Stimulated activated naive CD8-positive, alpha-beta T cell treated with anti-CD3 and anti-CD28 coated beads, Interleukin-15, Interleukin-2, amounts not matched to agents 100 ng/mL and 50 ng/mL, for 24 hours (primary cell): Measurements from ENCODE around the gene RGL3.
"Not testable (repeated sequence)": the region's sequence is repeated elsewhere in the genome, so short reads cannot be mapped to it uniquely, and the experiment has no call there.

Experiments used
- H3K27ac Mint-ChIP-seq: one replicate; pipeline ENCODE4 v1.8.0; 2021; ENCODE audit warnings: mild to moderate bottlenecking, mixed read lengths
- H3K27me3 Mint-ChIP-seq: one replicate; pipeline ENCODE4 v1.8.0; 2021; ENCODE audit warnings: mixed read lengths
- H3K36me3 Mint-ChIP-seq: one replicate; pipeline ENCODE4 v1.8.0; 2021; ENCODE audit warnings: low read depth, mixed read lengths
- H3K4me1 Mint-ChIP-seq: one replicate; pipeline ENCODE4 v1.8.0; 2021; ENCODE audit warnings: low read depth, mixed read lengths
- H3K4me3 Mint-ChIP-seq: one replicate; pipeline ENCODE4 v1.8.0; 2021; ENCODE audit warnings: mild to moderate bottlenecking, mixed read lengths
- H3K9me3 Mint-ChIP-seq: one replicate; pipeline ENCODE4 v1.8.0; 2021; ENCODE audit warnings: mixed read lengths

RGL3 gene

GRCh38 chr19:11414544-11414943 lies 4.6 kb downstream of the RGL3 start:
- peaks cover 4% of the 10 kb centered on the region for H3K4me1 Mint-ChIP-seq
- peaks cover 31% of the 10 kb centered on the region for H3K27me3 Mint-ChIP-seq
- H3K9me3 Mint-ChIP-seq: no peaks in the 10 kb centered on the region
- H3K4me3 Mint-ChIP-seq: no peak overlapping the region
- H3K27ac Mint-ChIP-seq: no peak overlapping the region
- no peaks in the 10 kb centered on the region for H3K36me3 Mint-ChIP-seq

GRCh38 chr19:11410682-11411081 lies 8.4 kb downstream of the RGL3 start:
- Mint-ChIP-seq H3K27me3 (peaks cover 16% of the 10 kb centered on the region), H3K9me3 (no peaks in the 10 kb centered on the region), H3K4me3 (no peak overlapping the region), H3K4me1 (no peaks in the 10 kb centered on the region), H3K27ac (no peak overlapping the region), H3K36me3 (no peaks in the 10 kb centered on the region)

GRCh38 chr19:11408591-11408990 lies 10.5 kb downstream of the RGL3 start:
- Mint-ChIP-seq H3K27me3 (peaks cover 21% of the 10 kb centered on the region), H3K36me3 (no peaks in the 10 kb centered on the region), H3K4me1 (no peaks in the 10 kb centered on the region), H3K9me3 (no peaks in the 10 kb centered on the region), H3K27ac (no peak overlapping the region), H3K4me3 (no peak overlapping the region)

GRCh38 chr19:11406703-11407236 lies 12.3 kb downstream of the RGL3 start:
- H3K4me1 Mint-ChIP-seq, H3K36me3 Mint-ChIP-seq, H3K9me3 Mint-ChIP-seq, H3K4me3 Mint-ChIP-seq, H3K27ac Mint-ChIP-seq: not testable (repeated sequence)
- H3K27me3 Mint-ChIP-seq: peaks cover 21% of the 10 kb centered on the region

GRCh38 chr19:11405846-11406643 lies 13.1 kb downstream of the RGL3 start:
- Mint-ChIP-seq H3K9me3 (no peaks in the 10 kb centered on the region), H3K4me1 (no peaks in the 10 kb centered on the region), H3K4me3 (no peak overlapping the region), H3K27me3 (peaks cover 17% of the 10 kb centered on the region), H3K27ac (no peak overlapping the region), H3K36me3 (no peaks in the 10 kb centered on the region)

GRCh38 chr19:11404588-11405222 lies 14.4 kb downstream of the RGL3 start:
- Mint-ChIP-seq H3K9me3 (no peaks in the 10 kb centered on the region), H3K27ac (no peak overlapping the region), H3K36me3 (no peaks in the 10 kb centered on the region), H3K27me3 (peaks cover 12% of the 10 kb centered on the region), H3K4me1 (no peaks in the 10 kb centered on the region), H3K4me3 (no peak overlapping the region)

GRCh38 chr19:11401808-11402543 lies 17.1 kb downstream of the RGL3 start:
- Mint-ChIP-seq H3K27ac (no peak overlapping the region), H3K27me3 (peaks cover 6% of the 10 kb centered on the region), H3K36me3 (no peaks in the 10 kb centered on the region), H3K4me3 (no peak overlapping the region), H3K9me3 (no peaks in the 10 kb centered on the region), H3K4me1 (no peaks in the 10 kb centered on the region)

- Mint-ChIP-seq H3K27me3 (peaks cover 8% of the 10 kb centered on the region), H3K4me1 (no peaks in the 10 kb centered on the region), H3K36me3 (no peaks in the 10 kb centered on the region), H3K27ac (no peak overlapping the region), H3K4me3 (no peak overlapping the region), H3K9me3 (no peaks in the 10 kb centered on the region)
These were observed 18.3 kb downstream of the RGL3 start for GRCh38 chr19:11400798-11401197.

- H3K4me3 Mint-ChIP-seq: no peak overlapping the region
- no peaks in the 10 kb centered on the region for H3K4me1 Mint-ChIP-seq
- H3K27ac Mint-ChIP-seq: no peak overlapping the region
- H3K36me3 Mint-ChIP-seq: no peaks in the 10 kb centered on the region
- no peaks in the 10 kb centered on the region for H3K9me3 Mint-ChIP-seq
- peaks cover 4% of the 10 kb centered on the region for H3K27me3 Mint-ChIP-seq
These were observed 19.4 kb downstream of the RGL3 start for GRCh38 chr19:11399667-11400066.

GRCh38 chr19:11397089-11397610 lies 22.0 kb downstream of the RGL3 start:
- Mint-ChIP-seq H3K27me3 (peaks cover 3% of the 10 kb centered on the region), H3K36me3 (no peaks in the 10 kb centered on the region), H3K27ac (no peak overlapping the region), H3K9me3 (no peaks in the 10 kb centered on the region), H3K4me3 (no peak overlapping the region), H3K4me1 (no peaks in the 10 kb centered on the region)

GRCh38 chr19:11390933-11391680 lies 28.0 kb downstream of the RGL3 start:
- Mint-ChIP-seq H3K27ac (no peak overlapping the region), H3K4me3 (no peak overlapping the region), H3K4me1 (no peaks in the 10 kb centered on the region), H3K27me3 (no peaks in the 10 kb centered on the region), H3K9me3 (no peaks in the 10 kb centered on the region), H3K36me3 (no peaks in the 10 kb centered on the region)

GRCh38 chr19:11390359-11390758 lies 28.8 kb downstream of the RGL3 start:
- no peaks in the 10 kb centered on the region for H3K4me1 Mint-ChIP-seq
- H3K9me3 Mint-ChIP-seq: no peaks in the 10 kb centered on the region
- H3K36me3 Mint-ChIP-seq: no peaks in the 10 kb centered on the region
- H3K4me3 Mint-ChIP-seq: no peak overlapping the region
- H3K27me3 Mint-ChIP-seq: no peaks in the 10 kb centered on the region
- H3K27ac Mint-ChIP-seq: no peak overlapping the region

- Mint-ChIP-seq H3K4me3 (no peak overlapping the region), H3K4me1 (peaks cover 5% of the 10 kb centered on the region), H3K36me3 (no peaks in the 10 kb centered on the region), H3K27me3 (peaks cover 9% of the 10 kb centered on the region), H3K9me3 (no peaks in the 10 kb centered on the region), H3K27ac (no peak overlapping the region)
These were observed 31.7 kb downstream of the RGL3 start for GRCh38 chr19:11387162-11388034.

- Mint-ChIP-seq H3K27me3 (peaks cover 9% of the 10 kb centered on the region), H3K27ac (no peak overlapping the region), H3K9me3 (no peaks in the 10 kb centered on the region), H3K4me1 (peaks cover 25% of the 10 kb centered on the region), H3K4me3 (no peak overlapping the region), H3K36me3 (no peaks in the 10 kb centered on the region)
These were observed 34.4 kb downstream of the RGL3 start for GRCh38 chr19:11384778-11385129.
